ENCODE results near the gene SEMA3B. TPM values are rescaled to one million over a fixed set of nuclear protein-coding genes. Genes with fewer than 3 reads are reported as not detected.
"Not testable (repeated sequence)": the region's sequence is repeated elsewhere in the genome, so short reads cannot be mapped to it uniquely, and the experiment has no call there.

The SEMA3B gene
- polyA plus RNA-seq, 3 donors, result 69.5 to 169 (median 95.4) TPM

DNA sequence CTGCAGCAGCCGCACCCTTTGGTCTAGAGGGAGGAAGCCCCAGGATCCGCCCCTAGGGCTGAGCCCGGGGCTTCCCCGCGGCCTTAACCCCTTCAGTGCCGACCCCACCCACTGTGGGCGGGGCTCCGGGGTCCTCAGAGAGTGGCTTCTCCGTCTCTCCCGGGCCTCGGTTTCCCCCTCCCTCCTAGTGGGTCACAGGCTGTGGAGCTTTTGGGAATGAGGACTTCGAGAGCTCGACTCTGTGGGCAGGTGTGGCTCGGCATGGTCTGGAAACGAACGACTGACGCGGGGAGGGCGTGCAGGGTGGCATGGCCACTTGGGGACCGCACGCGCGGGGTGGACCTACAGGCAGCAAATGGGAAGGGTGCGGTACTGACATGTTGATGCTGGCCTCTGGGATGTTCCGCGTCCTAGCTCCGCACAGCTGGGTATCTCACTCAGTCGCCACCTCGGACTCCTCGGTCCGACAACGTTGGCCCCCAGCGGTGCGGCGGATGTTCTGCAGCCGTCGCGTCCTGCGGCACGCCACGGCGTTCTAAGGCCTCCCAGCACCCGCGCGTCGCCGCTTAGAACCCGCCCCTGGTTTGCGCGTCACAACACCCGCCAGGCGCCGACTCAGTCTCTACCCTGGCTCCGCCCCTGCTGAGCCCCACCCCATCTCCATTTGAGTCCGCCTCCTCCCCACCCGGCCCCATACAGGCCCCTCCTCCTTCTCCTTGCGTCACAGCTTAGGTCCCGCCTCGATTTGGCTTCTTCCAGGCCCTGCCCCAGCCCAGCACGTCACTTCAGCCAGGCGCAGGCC is 30.1 kb downstream of the SEMA3B start, which contains the start of the genes HYAL3 and NAA80:
TSS of gene HYAL3 (minus strand) at position 570 of the 802 bp plus-strand sequence. CDS start 3,803 bp downstream, outside the sequence.
TSS of gene NAA80 (minus strand) at position 570 of the 802 bp plus-strand sequence. CDS start 1,942 bp downstream, outside the sequence.
- DNase-seq (ENCODE audit: extremely low read depth in 1 of 11, low read depth in 9 of 11, low spot score in 4 of 11), result peak; percentile 99 to 100 (median 99)

DNA sequence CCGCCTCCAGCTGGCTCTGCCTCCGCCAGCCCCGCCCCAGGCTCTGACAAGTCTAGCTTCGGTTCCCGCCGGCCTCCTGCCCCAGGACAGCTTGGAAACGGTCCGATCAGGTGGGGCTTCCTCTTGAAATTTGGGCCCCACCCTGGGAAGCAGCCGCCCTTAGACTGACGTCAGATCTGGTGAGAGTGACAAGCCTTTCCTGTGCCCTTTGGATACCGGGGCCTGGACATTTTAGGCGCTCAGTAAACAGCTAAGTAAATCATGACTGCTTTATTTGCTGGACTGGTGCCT is 30.6 kb downstream of the SEMA3B start:
- no peak for DNase-seq (ENCODE audit: extremely low read depth in 1 of 11, low read depth in 9 of 11, low spot score in 4 of 11)

DNA sequence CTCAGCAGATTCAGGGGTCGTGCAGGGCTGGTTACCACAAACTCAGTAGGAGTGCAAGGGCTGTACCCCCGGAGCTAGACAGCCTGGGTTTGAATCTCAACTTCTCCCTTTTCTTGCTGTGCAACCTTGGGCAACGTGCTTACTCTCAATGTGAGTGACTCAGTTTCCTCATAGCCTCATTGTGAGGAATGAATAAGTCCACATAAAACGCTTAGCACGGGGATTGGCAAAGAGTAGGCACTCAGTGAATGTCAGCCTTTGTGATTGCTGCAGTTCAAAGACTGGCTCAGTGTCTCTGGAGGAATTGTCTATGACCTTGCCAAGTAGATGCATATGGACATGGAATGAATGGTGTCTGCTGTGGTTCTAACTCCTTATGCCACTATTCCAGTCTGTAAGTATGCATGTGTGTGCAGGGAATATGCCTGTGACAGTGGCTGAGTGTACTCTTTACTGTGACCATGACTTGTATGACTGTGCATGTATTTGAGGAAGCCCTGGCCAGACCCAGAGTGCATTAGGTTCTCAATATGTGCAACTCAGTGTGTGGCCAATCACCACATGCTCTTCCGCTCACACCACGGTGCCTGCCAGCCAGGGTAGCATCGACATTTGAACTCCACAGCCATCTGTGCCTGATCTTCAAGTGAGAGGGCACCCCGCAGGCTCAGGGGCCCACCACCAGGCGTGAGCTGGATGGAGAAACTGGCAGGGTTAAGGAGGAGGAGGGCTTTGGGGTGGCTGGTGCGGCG is 31.2 kb downstream of the SEMA3B start:
- no peak for DNase-seq (ENCODE audit: extremely low read depth in 1 of 11, low read depth in 9 of 11, low spot score in 4 of 11)

DNA sequence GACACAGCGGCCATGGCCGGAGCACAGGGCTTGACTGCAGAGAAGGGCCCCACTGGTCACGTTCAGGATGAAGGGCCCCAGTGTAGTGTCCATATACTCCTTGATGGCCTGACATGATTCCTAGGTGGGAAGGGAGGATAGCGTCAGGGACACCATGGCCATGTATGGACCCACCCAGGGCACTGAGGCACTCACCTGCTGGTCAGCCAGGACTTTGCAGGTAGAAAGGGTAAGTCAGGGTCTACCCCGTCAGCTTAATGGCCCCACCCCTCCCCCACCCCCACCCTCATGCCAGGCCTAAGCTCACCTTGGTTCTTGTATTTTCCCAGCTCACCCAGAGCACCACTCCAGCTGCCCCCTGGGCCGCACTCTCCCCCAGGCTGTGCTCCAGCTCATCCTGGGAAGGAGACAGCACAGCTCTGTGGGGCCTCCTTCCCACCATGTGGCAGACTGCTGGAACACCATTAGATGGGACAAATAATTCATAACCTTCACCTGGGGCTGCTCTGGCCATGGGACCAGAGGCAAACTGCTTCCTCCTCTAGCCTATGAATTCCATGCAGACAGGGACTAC is 31.8 kb downstream of the SEMA3B start:
- DNase-seq (ENCODE audit: extremely low read depth in 1 of 11, low read depth in 9 of 11, low spot score in 4 of 11), result no peak

DNA sequence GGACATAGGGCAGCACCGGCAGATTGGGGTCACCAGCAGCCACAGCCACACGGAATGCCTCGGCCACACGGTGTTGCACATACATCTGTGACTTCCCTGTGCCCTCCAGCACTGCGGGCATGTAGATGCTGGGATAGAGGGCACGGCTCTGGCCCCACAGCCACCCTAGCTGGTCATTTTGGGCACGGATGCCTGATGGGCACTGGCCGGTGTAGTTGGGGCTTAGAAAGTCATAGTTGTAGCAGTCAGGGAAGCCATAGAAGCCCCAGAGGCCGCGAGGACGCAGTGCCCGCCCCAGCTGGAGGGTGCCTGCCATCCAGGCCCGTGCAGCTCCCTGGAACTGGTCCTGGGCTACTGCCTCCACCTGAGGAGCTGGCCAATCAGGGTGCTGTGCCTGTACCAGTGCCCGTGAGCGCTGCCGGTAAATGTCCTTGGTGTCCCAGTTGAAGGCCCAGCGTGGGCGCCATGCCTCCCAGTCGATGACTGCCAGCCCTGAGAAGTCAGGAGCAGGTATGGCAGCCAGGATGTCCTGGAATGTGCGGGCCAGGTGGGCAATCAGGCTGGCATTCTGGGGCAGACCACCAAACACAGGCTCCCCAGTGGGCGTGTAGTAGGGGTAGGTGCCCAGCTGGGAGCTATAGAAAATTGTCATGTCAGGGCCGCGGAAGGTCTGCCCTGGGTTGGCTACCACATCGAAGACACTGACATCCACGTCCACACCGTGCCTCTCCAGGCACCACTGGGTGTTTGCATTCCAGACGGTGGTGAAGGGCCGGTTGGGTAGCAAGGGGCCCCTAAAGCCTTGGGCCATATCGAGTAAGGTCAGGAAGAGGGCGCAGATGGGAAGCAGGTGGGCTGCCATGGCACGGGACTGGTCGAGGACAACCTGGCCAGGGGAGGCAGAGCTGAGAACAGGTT is 33.4 kb downstream of the SEMA3B start:
- DNase-seq (ENCODE audit: extremely low read depth in 1 of 11, low read depth in 9 of 11, low spot score in 4 of 11), result no peak

DNA sequence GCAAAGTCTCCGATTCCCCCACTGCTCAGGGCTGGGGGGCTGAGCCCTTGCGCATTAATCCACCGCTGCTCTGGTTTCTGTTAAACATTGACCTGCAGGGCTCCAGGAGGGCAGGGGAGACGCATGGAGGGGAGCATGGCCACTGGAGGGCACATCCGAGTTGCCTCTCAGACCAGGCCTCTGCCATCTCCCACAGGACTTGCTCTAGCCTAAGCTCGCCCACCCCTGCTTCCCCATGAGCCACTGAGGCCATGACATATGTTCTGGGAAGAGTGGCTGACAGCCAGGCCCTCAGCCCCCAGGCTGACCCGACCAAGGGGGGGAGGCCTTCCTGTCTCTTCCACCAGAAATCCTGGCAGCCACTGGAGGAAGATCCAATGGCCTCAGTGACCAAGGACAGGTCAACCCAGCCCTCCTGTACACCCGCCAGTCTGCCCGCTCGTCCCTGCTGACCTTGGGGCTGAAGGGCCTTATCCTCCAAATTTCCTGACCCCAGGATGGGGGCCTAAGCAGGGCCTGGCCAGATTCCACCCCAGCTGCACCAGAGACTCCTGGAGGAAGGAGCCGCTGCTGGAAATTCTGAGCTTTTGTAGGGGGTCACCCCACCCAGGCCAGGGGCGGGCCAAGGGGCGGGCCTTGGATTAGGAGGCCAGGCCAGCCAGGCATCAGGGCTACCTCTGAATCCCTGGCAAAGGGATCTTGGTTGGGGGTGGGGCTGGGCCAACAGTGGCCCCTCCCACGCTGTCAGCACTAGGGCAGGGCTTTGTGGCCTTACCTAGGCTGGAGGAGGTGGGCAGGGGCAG is 34.3 kb downstream of the SEMA3B start, which contains the start of gene HYAL1:
TSS of gene HYAL1 (minus strand) at position 562 of the 803 bp plus-strand sequence. CDS start 618 bp downstream, outside the sequence.
- DNase-seq (ENCODE audit: extremely low read depth in 1 of 11, low read depth in 9 of 11, low spot score in 4 of 11), result no peak

DNA sequence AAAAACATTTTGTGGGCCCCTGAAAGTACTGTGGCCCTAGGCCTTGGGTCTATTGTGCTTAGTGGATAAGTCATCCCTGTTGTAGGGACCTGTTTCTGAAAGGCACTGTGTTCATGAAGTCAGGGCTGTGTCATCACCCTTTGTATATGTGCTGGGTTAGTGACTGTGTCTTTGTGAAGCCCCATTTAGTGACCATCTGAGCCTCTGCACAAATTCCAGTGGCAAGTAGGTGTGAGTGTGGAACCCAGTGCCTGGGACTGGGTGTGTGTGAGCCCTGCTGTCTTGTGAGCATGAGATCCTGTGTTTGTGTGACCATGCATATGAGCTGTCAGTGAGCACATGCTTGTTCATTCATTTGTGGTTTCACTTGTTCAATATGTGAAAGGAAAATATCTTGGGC is 35.7 kb downstream of the SEMA3B start:
- DNase-seq (ENCODE audit: extremely low read depth in 1 of 11, low read depth in 9 of 11, low spot score in 4 of 11), result no peak

DNA sequence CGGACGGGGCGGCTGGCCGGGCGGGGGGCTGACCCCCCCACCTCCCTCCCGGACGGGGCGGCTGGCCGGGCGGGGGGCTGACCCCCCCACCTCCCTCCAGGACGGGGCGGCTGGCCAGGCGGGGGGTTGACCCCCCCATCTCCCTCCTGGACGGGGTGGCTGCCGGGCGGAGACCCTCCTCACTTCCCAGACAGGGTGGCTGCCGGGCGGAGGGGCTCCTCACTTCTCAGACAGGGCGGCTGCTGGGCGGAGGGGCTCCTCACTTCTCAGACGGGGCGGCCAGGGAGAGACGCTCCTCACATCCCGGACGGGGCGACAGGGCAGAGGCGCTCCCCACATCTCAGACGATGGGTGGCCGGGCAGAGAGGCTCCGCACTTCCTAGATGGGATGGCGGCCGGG is 43.1 kb downstream of the SEMA3B start:
- DNase-seq (ENCODE audit: extremely low read depth in 1 of 11, low read depth in 9 of 11, low spot score in 4 of 11), result not testable (repeated sequence)

DNA sequence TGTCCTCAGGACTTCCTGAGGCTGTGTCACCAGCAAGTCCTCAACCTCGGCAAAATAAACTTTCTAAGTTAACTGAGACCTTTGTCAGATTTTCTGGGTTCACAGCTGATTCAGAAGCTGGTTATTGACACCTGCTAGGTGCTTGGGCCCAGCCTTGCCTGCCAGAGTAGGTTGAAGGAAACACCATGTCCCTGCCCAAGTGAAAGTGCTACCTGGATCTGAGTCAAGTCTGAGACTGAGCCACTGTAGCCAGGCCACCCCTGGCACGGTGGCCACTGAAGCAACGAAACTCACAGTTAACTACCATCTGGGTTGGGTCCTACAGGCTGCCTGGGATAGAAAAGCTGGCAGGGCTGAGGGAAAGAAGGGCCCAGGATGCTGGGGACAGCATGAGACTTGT is 45.4 kb downstream of the SEMA3B start:
- DNase-seq (ENCODE audit: extremely low read depth in 1 of 11, low read depth in 9 of 11, low spot score in 4 of 11), result no peak

DNA sequence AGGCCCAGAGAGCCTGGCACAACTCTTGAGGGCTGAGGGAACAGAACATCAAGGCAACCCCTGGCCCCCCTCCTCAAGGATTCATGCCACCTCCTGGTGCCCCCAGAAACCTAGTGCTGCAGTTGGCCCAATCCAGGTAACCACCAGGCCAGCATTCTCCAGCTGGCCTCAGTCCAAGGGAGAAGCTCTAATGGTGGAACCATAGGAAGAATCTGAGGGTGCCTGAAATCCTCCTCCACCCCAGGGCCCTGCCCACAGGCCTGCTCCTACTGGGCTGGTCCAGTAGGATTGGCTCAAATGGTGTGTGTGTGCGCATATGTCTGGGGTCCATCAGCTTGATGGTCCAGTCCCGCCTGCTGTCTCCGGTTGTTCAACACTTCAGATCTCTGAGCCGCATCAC is 45.9 kb downstream of the SEMA3B start:
- DNase-seq (ENCODE audit: extremely low read depth in 1 of 11, low read depth in 9 of 11, low spot score in 4 of 11), result no peak

DNA sequence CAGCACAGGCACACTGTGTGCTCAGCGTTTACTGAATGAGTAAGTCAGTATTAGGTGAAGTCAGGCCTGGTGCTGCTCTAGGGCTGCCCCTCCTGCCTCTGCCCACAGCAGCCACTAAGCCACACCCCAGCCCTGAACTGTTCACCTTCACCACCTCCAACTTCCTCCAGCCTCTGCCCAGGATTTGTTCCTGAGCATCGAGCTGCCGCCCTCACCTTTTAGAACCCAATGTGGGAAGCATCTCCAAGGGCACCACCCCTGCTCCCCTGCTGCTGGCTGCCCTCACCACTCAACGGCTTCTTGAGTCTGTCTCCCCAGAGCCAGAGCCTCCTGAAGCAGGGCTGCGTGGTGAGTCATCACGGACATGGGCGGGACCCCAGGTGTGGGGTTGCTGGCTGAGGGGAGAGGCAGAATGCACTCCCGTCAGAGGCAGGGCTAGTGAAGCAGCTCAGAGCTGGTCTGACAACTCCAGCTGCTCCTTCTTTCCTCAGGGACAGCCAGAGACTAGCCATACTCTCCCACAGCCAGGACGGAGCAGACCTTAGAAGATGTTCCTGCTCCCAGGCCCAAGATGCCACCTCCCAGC is 47.8 kb downstream of the SEMA3B start:
- DNase-seq (ENCODE audit: extremely low read depth in 1 of 11, low read depth in 9 of 11, low spot score in 4 of 11), result no peak

DNA sequence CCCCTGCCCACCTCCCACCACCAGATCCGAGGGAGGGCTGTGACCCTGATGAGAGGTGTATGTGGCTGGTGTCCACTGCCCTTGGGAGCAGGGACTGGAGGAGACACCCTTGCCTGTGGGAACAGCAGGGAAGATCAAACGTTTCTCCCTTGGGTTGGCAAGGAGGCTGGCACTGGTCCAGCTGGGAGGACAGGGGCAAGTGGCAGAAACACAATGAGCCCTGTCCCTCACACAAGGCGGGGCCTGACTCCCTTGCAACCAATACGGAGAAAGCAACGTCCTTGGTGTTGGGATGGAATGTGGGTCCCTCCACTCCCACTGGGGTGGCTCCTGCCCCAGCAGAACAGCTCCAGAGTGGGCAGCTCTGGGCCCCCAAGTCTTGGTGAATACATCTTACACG is 48.4 kb downstream of the SEMA3B start:
- DNase-seq (ENCODE audit: extremely low read depth in 1 of 11, low read depth in 9 of 11, low spot score in 4 of 11), result no peak

DNA sequence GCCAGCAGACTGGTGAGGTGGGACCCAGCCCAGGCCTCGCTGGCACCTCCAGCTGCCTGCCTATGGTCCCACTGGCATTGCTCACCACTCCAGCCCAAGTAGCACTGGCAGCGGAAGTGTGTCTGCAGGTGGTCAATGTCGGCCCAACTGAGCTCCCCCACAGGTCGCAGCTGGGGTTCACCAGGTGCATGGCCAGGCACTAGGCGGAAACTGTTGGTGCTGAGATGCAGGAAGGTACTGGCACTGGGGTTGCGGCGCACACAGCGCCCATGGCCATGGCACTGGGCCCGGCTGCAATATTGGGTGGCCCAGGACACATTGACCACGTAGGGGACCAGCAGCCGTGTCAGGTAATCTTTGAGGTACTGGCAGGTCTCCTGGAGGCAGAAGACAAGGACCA is 49.2 kb downstream of the SEMA3B start:
- DNase-seq (ENCODE audit: extremely low read depth in 1 of 11, low read depth in 9 of 11, low spot score in 4 of 11), result no peak

DNA sequence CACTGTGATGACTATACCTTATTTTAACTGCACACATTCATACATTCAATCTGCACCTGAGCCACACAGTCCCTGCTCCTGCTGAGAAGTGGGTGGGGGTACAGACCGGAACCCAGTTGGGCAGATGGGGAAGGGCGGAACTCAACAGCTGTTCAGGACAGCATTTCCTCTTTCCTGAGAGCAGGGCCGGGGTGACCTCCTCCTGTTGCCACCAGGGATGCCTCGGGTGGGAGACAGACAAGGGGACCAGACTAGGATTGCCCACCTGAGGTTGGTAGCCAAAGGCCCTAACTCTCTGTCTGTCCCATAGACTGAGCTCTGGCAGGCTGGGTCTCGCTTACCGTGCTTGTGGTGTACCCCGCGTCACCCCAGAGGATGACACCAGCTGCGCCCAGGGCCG is 49.7 kb downstream of the SEMA3B start:
- DNase-seq (ENCODE audit: extremely low read depth in 1 of 11, low read depth in 9 of 11, low spot score in 4 of 11), result no peak

DNA sequence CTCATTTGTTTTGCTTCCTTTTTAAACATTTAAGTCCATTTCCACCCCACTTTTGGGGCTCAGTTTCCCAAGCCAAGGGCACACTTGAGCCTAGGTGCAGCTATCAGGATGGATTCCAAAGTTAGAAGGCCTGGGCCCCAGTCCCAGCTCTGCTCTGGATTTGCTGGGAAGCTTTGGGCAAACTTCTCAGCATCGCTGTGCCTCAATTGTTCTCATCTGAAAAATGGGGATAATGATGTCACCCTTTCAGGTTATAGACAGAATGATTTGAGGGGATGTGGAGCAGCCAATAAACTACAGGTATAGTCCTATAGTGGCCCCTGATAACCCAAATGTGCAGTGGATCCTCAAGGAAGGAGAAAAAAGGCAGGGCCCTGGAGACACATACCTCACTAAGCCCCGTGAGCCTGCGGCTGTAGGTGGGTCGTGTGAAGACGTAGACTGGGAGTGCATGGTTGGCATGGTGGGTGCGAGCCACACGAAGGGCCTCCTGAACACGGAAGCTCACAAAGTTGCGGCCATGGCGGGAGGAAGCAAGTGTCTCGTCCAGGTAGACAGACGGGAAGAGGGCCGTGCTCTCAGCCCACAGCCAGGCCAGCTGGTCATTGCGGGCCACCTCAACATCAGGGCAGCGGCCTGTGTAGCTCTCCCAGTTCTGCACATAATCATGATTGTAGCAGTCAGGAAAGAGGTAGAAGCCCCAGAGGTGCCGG is 50.4 kb downstream of the SEMA3B start:
- no peak for DNase-seq (ENCODE audit: extremely low read depth in 1 of 11, low read depth in 9 of 11, low spot score in 4 of 11)

DNA sequence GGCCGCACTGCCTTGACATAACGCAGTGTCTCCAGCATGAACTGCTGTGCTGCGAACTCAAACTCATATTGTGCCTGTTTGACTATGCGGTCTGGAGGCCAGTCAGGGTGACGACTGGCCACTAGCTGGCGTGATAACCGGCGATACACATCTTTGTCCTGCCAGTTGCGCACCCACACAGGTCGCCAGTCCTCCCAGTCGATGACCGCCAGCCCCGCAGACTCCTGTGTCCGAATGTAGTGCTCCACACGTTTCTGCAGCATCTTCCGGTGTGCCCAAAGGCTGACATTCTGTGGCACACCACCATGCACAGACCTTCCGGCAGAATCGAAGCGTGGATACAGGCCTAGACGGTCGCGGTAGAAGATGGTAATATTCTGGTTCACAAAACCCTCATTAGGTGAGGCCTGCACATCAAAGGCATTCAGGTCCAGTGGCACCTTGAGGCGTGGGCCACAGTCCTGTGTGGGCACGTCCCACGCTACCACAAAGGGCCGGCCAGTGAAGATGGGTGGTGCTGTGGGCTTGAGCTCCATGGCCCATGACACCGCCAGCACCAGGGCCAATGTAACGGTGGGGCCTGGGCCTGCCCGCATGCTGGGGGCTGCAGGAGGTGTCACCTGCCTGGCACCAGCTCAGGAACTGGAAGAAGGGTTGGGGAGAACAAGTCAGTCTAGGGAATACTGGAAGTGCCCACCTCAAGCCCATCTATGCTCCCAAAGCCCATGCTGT is 51.1 kb downstream of the SEMA3B start:
- no peak for DNase-seq (ENCODE audit: extremely low read depth in 1 of 11, low read depth in 9 of 11, low spot score in 4 of 11)

All from renal cortex interstitium (tissue), 11 donors.